HG03280 (cell line): Measurements from ENCODE around the gene PDE4B.

Experiments
- ATAC-seq: cut with Tn5 transposase; IDR thresholded peaks from one replicate; pipeline ENCODE4 v1.9.1; 2021; ENCODE audit warnings: mild to moderate bottlenecking, moderate library complexity; ENCODE audit not compliant: unreplicated experiment

The PDE4B gene

GRCh38 chr1:66251546-66251945 lies 458.9 kb downstream of the PDE4B start:
- ATAC-seq = no peak

GRCh38 chr1:66253330-66253921 lies 460.7 kb downstream of the PDE4B start:
- ATAC-seq = peak; percentile 63

- ATAC-seq = no peak
Measured at GRCh38 chr1:66254785-66255184, 462.1 kb downstream of the PDE4B start.

- ATAC-seq = no peak
Measured at GRCh38 chr1:66256629-66257572, 464.2 kb downstream of the PDE4B start.

GRCh38 chr1:66258404-66259105 lies 465.9 kb downstream of the PDE4B start:
- peak; percentile 73 for ATAC-seq

- ATAC-seq = no peak
Measured at GRCh38 chr1:66261364-66261763, 468.7 kb downstream of the PDE4B start.

GRCh38 chr1:66262208-66262963 lies 469.7 kb downstream of the PDE4B start:
- no peak for ATAC-seq

- no peak for ATAC-seq
Measured at GRCh38 chr1:66265268-66265667, 472.6 kb downstream of the PDE4B start.

- ATAC-seq = no peak
Measured at GRCh38 chr1:66265796-66266195, 473.1 kb downstream of the PDE4B start.

- ATAC-seq = no peak
Measured at GRCh38 chr1:66266350-66266749, 473.7 kb downstream of the PDE4B start.

- no peak for ATAC-seq
Measured at GRCh38 chr1:66266756-66267155, 474.1 kb downstream of the PDE4B start.

GRCh38 chr1:66267201-66267940 lies 474.7 kb downstream of the PDE4B start:
- ATAC-seq = no peak

- no peak for ATAC-seq
Measured at GRCh38 chr1:66269222-66269621, 476.5 kb downstream of the PDE4B start.

GRCh38 chr1:66270119-66270812 lies 477.6 kb downstream of the PDE4B start:
- no peak for ATAC-seq

- ATAC-seq = no peak
Measured at GRCh38 chr1:66271216-66271903, 478.7 kb downstream of the PDE4B start.

- ATAC-seq = no peak
Measured at GRCh38 chr1:66271904-66272254, 479.2 kb downstream of the PDE4B start.

GRCh38 chr1:66273656-66274055 lies 481.0 kb downstream of the PDE4B start:
- ATAC-seq = no peak

GRCh38 chr1:66274634-66275033 lies 481.9 kb downstream of the PDE4B start:
- peak; percentile 54 for ATAC-seq

- no peak for ATAC-seq
Measured at GRCh38 chr1:66275083-66275482, 482.4 kb downstream of the PDE4B start.
